GM21528 (cell line): ENCODE results near the gene FYTTD1.
"Not testable (repeated sequence)": the region's sequence is repeated elsewhere in the genome, so short reads cannot be mapped to it uniquely, and the experiment has no call there.

Source experiments
- ATAC-seq: cut with Tn5 transposase; IDR thresholded peaks from one replicate; pipeline ENCODE4 v1.9.1; 2021; ENCODE audit warnings: mild to moderate bottlenecking, moderate library complexity; ENCODE audit not compliant: unreplicated experiment, low FRiP score

FYTTD1 gene

DNA sequence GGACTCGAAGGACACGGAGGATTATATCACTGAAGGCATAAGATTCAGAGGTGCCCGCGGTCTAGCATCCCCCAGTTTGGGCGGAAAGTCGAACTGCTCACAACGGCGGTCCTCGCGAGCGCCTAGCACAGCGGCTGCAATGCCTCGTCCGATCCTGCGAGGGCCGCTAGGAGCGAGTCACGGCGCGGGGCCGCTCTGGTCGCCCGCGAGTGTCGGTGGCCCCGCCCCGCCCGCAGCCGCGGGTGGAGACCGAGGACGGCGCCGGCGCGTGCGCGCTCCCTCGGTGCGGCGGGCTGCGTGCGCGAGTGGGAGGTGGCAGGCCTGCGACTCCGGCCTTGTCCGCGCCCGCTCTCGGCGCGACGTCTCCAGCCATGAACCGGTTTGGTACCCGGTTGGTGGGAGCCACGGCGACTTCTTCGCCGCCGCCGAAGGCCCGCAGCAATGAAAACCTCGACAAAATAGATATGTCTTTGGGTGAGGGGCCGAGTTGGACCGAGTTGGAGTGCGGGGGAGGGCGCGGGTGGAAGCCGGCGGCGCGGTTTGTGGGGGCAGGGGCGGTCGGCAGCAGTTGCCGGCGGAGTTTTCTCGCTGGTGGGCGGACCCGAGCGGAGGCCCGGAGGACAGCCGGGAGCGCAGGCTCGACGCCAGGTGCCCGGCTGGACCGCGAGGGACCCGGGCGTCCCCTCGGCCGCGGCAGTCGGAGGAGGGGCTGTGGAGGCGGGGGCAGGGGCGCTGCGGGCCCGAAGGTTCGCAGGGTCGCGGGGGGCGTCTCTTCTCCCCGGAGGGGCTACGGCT lies at the start of gene FYTTD1:
Gene FYTTD1, plus strand, starts transcription at position 283 of the 795 bp plus-strand sequence. Its CDS starts 89 bp downstream, at position 372.
- ATAC-seq = peak; percentile 80

GRCh38 chr3:197700095-197700494 lies 49.6 kb upstream of the FYTTD1 start:
- ATAC-seq = no peak

DNA sequence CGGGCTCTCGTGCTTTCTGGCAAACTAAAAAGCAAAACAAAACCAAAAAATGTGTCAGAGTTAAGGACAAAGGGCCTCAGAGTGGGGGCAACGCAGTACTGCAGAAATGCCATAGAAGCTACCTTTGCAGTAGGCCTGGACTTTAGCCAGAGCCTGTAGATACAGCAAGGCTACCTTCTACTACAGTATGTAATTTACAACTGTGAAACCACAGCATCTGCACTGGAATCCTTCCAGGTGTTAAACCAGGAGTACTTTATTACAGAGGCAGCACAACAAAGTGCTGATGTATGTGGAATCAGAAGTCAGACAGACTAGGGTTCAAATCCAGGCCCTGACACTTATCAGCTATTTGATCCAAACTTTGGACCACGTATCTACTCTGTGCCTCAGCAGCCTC lies 47.8 kb upstream of the FYTTD1 start:
- no peak for ATAC-seq

DNA sequence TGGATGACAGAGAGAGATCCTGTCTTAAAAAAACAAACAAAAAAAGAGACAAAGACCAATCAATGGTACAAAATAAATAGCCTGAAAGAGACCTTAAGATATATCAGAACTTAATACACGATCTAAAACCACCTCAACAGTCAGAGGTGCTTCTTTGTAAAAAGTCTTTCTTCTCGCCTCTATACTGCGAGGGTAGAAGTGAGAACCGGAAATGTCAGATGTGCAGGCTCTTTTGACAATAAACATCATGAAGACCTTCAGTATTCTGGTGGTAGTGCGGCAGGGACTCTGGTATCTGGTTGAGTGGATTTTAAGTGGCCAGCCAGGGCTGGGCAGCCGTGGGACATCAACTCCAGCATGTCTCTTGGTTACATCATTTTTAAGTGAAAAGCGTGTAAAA lies 43.0 kb upstream of the FYTTD1 start:
- ATAC-seq = no peak

DNA sequence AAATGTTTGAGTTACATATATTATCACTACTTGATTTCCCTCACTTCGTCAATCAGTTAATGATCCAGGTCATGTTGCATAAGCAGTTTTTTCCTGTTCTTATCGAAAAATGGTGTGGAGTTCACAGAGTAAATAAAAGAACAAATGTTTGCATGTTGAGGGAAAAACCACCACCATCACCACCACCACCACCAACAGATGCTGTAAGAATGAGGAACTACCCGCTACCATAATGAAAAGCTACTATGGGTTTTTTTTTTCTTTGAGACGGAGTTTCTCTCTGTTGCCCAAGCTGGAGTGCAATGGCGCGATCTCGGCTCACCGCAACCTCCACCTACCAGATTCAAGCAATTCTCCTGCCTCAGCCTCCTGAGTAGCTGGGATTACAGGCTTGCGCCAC lies 40.5 kb upstream of the FYTTD1 start:
- no peak for ATAC-seq

GRCh38 chr3:197710965-197711364 lies 38.7 kb upstream of the FYTTD1 start:
- ATAC-seq = not testable (repeated sequence)

DNA sequence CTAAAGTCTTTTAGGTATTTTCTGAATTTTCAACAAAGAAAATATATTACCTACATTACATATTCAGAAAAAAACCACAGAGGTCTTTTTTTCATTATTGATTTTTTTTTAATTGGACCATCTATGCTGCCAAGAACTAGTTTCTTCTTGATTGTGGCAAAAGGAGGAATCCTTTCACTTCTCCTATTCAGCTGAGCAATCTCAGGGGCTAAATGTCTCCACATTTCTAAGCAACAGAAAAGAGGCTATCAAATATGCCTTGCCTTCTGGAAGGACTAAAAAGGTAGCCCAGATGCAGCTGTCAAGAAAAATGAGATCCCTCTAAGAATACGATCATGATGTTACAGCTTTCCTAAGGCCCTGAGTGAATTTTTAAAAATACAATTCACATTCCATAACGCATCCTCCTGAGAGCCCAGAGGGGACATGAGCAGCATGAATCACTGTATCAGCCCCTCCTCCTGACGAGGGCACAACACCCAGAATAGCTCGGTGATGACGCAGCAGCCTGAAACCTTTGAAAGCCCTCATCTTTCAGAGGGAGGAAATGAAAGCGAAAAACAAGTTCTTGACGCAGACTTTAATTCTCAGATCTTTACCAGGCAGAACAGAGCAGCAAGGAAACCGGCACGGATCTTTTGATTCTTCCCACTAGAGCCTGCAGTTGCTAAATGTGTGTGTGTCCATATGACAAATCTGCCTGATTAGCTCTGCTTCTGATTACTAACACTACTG lies 37.5 kb upstream of the FYTTD1 start:
- peak; percentile 90 for ATAC-seq

DNA sequence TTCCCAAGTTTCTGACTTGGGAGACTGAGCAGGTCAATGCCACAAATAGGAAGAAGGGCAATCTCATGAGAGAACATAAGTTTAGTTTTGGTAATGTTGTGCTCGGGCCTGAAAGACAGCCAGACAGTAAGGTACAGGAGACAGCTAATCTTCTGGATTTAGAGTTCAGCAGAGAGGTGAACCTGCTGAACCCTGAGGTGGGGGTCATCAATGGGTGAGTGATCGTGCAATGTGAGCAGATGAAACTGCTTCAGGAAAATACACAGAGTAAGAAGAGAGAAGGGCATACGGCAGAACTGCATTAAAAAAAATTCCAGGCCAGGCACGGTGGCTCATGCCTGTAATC lies 36.2 kb upstream of the FYTTD1 start:
- ATAC-seq = peak; percentile 20

- no peak for ATAC-seq
These were observed 35.4 kb upstream of the FYTTD1 start for GRCh38 chr3:197714251-197714650.

- ATAC-seq = no peak
These were observed 30.8 kb upstream of the FYTTD1 start for GRCh38 chr3:197718891-197719290.

- ATAC-seq = no peak
These were observed 29.0 kb upstream of the FYTTD1 start for GRCh38 chr3:197720694-197721093.

DNA sequence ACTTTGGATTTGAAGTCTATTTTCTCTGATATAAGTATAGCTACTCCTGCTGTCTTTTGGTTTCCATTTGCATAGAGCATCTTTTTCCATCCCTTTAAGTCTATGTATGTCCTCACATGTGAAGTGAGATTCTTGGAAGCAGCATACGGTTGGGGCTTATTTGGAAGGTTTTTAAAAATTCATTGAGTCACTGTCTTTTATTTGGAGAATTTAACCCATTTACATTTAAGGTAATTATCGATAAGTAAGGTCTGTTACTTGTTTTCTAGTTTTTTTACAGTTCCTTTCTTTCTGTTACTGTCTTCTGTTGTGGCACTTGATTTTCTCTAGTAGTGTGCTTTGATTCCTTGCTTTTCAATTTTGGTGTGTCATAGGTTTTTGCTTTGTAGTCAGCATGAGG lies 26.9 kb upstream of the FYTTD1 start:
- no peak for ATAC-seq

- not testable (repeated sequence) for ATAC-seq
These were observed 21.8 kb upstream of the FYTTD1 start for GRCh38 chr3:197727878-197728277.

GRCh38 chr3:197728487-197728886 lies 21.2 kb upstream of the FYTTD1 start:
- no peak for ATAC-seq

GRCh38 chr3:197730200-197730599 lies 19.5 kb upstream of the FYTTD1 start:
- ATAC-seq = no peak

DNA sequence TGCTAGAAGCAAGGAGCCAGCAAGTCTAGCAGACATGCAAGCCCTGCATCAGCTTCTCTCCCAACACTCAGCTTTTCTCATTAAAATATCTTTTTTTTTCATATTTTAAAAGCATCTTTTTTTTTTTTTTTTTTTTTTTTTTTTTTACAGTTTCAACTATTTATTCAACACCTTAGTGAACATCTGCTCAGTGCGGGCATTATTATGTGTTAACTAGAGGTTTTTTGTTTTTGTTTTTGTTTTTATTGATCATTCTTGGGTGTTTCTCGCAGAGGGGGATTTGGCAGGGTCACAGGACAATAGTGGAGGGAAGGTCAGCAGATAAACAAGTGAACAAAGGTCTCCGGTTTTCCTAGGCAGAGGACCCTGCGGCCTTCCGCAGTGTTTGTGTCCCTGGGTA lies 18.9 kb upstream of the FYTTD1 start:
- not testable (repeated sequence) for ATAC-seq

GRCh38 chr3:197731483-197731882 lies 18.2 kb upstream of the FYTTD1 start:
- not testable (repeated sequence) for ATAC-seq

DNA sequence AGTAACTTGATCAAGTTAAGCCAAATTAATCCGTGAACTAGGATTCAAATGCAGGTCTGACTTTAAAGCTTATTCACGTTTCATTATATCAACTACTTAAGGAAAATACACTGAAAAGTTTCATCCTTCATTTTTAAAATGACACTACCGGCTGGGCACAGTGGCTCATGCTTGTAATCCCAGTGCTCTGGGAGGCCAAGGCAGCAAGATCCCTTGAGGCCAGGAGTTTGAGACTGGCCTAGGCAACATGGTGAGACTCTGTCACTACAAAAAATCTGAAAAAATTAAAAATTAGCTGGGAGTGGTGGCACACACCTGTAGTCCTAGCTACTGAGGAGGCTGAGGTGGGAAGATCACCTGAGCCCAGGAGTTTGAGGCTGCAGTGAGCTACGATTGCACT lies 16.6 kb upstream of the FYTTD1 start:
- ATAC-seq = no peak

GRCh38 chr3:197734667-197735318 lies 14.9 kb upstream of the FYTTD1 start:
- ATAC-seq = peak; percentile 55

- ATAC-seq = no peak
These were observed 13.6 kb upstream of the FYTTD1 start for GRCh38 chr3:197736010-197736490.
